HepG2 (cell line): ENCODE data around the gene AGRN. TPM values are rescaled to one million over a fixed set of nuclear protein-coding genes. Genes with fewer than 3 reads are reported as not detected.

Source experiments
- EP300 ChIP-seq, 3 experiments: sonication (generic) in 1 of 3; formaldehyde crosslinking in 1 of 3; IDR thresholded peaks; 2 replicates each; pipeline versions ENCODE4 v1.5.1 to v1.6.1; 2011 to 2020; ENCODE audit warnings: low read depth in 2 of 3, low read length in 2 of 3, borderline replicate concordance in 1 of 3, improper control_type of control experiment in 1 of 3, mild to moderate bottlenecking in 1 of 3, missing genetic modification reagents in 1 of 3, moderate library complexity in 1 of 3
- HDAC1 ChIP-seq: sonication (generic); formaldehyde crosslinking; IDR thresholded peaks from 2 replicates; pipeline ENCODE4 v1.5.1; 2020; ENCODE audit warnings: mild to moderate bottlenecking, missing genetic modification reagents
- HIVEP1 ChIP-seq: sonication (generic); formaldehyde crosslinking; IDR thresholded peaks from 2 replicates; pipeline ENCODE4 v1.4.0; 2020; ENCODE audit warnings: mild to moderate bottlenecking, missing genetic modification reagents
- NONO ChIP-seq, 2 experiments: fragments of 450-650 bp in 1 of 2; sonication (generic) in 1 of 2; formaldehyde crosslinking in 1 of 2; IDR thresholded peaks in 1 of 2; conservative IDR thresholded peaks in 1 of 2; 2 replicates each; pipeline versions ENCODE4 v1.6.1 to v1.8.0; 2017 to 2022; ENCODE audit warnings: mild to moderate bottlenecking in 1 of 2, missing genetic modification reagents in 1 of 2, moderate library complexity in 1 of 2
- PHF5A ChIP-seq: IDR thresholded peaks from one replicate; pipeline ENCODE4 v1.6.1; 2018; ENCODE audit warnings: low read depth, missing genetic modification reagents; ENCODE audit not compliant: unreplicated experiment
- PPARG ChIP-seq: conservative IDR thresholded peaks from 2 replicates; pipeline ENCODE4 v1.6.1; 2016; ENCODE audit warnings: missing biosample characterization, missing genetic modification reagents
- TAF1 ChIP-seq: sonication (generic); formaldehyde crosslinking; IDR thresholded peaks from 2 replicates; pipeline ENCODE4 v1.4.0; 2020; ENCODE audit warnings: missing genetic modification reagents
- THAP11 ChIP-seq: IDR thresholded peaks from 2 replicates; pipeline ENCODE4 v1.6.1; 2016; ENCODE audit warnings: missing biosample characterization, missing genetic modification reagents
- ZFX ChIP-seq: sonication (generic); formaldehyde crosslinking; IDR thresholded peaks from 2 replicates; pipeline ENCODE4 v1.4.0; 2020; ENCODE audit warnings: mild to moderate bottlenecking, low read depth, missing genetic modification reagents, moderate library complexity
- ZMAT3 ChIP-seq: sonication (generic); formaldehyde crosslinking; conservative IDR thresholded peaks from 2 replicates; pipeline ENCODE4 v1.7.0; 2021; ENCODE audit warnings: missing genetic modification reagents
- ZNF572 ChIP-seq: sonication (generic); formaldehyde crosslinking; IDR thresholded peaks from 2 replicates; pipeline ENCODE4 v1.5.1; 2020; ENCODE audit warnings: mild to moderate bottlenecking, missing genetic modification reagents
- ZNF746 ChIP-seq: sonication (generic); formaldehyde crosslinking; IDR thresholded peaks from 2 replicates; pipeline ENCODE4 v1.8.0; 2022; ENCODE audit warnings: mild to moderate bottlenecking, missing genetic modification reagents
- polyA plus RNA-seq, 8 experiments: library from polyadenylated mRNA; depleted of rRNA in 3 of 8; stranded (reverse) in 7 of 8; unstranded in 1 of 8; fragments of >200 nt; fragmentation: Illumina TruSeq in 4 of 8; extraction: Trizol in 4 of 8; gene quantifications; 2 replicates each; pipeline versions ENCODE4 v1.2.1 to v1.2.3, GENCODE V29; 2011 to 2016; ENCODE audit warnings: low read depth in 4 of 8, missing spikeins in 1 of 8, mixed read lengths in 1 of 8; ENCODE audit not compliant: insufficient read depth in 1 of 8
- total RNA-seq, 5 experiments: library from RNA; depleted of rRNA; stranded (reverse); fragments of >200 nt; fragmentation: Illumina TruSeq; extraction: Trizol; gene quantifications; 2 replicates each; pipeline ENCODE4 v1.2.3, GENCODE V29; 2016; ENCODE audit warnings: low read depth in 1 of 5
- TF ChIP-seq, protein P1 (sequence below): IDR thresholded peaks from 2 replicates; pipeline ENCODE4 v1.6.1; 2016; ENCODE audit warnings: low read depth, borderline replicate concordance
- TF ChIP-seq, protein P2 (sequence below): sonication (generic); formaldehyde crosslinking; IDR thresholded peaks from 2 replicates; pipeline ENCODE4 v1.8.0; 2023; ENCODE audit warnings: mild to moderate bottlenecking, missing genetic modification reagents
- TF ChIP-seq, protein P3 (sequence below): sonication (generic); formaldehyde crosslinking; IDR thresholded peaks from 2 replicates; pipeline ENCODE4 v1.4.0; 2020; ENCODE audit warnings: missing genetic modification reagents, mild to moderate bottlenecking, borderline replicate concordance
- TF ChIP-seq, protein P4 (sequence below): sonication (generic); formaldehyde crosslinking; IDR thresholded peaks from 2 replicates; pipeline ENCODE4 v1.9.0; 2022; ENCODE audit warnings: missing genetic modification reagents, mild to moderate bottlenecking, borderline replicate concordance
- TF ChIP-seq, protein P5 (sequence below): sonication (generic); formaldehyde crosslinking; IDR thresholded peaks from 2 replicates; pipeline ENCODE4 v1.5.0; 2020; ENCODE audit warnings: missing genetic modification reagents
- TF ChIP-seq, protein P6 (sequence below): sonication (generic); formaldehyde crosslinking; IDR thresholded peaks from 2 replicates; pipeline ENCODE4 v1.4.0; 2020; ENCODE audit warnings: missing genetic modification reagents

The AGRN gene
- total and polyA plus RNA-seq, 2 of the 13 experiments (the other 11 are each of a cell fraction or from before 2014, with no cell fraction given), result 29.8 to 65.2 TPM

DNA sequence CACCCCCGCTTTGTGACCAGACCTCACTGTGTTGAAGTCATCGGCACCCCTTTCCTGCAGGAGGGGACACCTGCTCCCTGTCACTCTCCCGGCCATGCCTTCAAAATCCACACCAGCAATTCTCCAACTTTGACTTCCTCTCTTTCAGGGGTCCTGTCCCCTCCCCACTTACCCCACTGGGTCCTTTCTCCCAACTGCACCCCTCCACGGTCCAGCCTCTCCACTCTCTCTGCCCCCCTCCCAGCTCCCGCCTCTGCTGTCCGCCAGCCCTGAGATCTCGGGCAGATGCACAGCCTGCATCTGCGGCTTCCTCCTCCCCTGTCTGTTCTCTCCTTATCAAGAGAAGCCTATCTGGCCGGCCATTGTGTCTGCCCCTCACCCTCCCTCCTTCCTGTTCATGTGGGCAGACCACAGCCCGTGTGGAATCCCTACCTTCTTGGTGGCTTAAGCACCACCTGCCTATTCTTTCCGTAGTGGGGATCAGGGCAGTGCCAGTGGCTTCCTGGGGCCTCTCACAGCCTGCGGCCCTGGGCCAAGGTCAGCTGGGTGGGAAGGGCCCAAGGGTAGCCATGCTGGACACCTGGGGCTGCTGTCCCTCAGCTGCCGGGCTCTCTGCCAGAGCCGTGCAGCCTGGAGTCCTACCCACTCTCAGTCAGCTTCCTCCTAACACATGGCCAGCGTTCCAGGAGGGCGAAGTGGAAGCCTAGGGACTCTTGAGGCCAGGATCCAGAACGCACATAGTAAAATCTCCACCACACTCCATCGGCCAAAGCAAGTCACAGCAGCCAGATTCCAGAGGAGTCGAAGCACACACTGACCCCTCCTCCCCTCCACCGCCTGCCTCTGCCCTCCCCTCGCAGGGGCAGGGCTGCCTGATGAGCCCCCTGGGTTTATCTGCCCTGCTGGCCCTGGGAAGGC is 14.9 kb upstream of the AGRN start (continued):
- TF ChIP-seq TAF1 (CRISPR knock-in tag) (peak; percentile 50; the same call in 1 of the 2 replicates), HIVEP1 (CRISPR knock-in tag) (peak; percentile 13; the same call in 1 of the 2 replicates), THAP11 (CRISPR knock-in tag) (peak; percentile 53), PPARG (CRISPR knock-in tag) (no peak), ZNF746 (CRISPR knock-in tag) (0 out of 2 replicates have a peak, but pooled peaks have one; percentile 54), HDAC1 (peak; percentile 65; the same call in 1 of the 2 replicates), ZMAT3 (CRISPR knock-in tag) (peak; percentile 42; the same call in 1 of the 2 replicates), ZNF572 (no peak; the same call in 1 of the 2 replicates), NONO (IDR thresholded peaks at IDR 0.05) (no peak), NONO (CRISPR knock-in tag; conservative IDR thresholded peaks at IDR 0.05) (peak; percentile 79), PHF5A (CRISPR knock-in tag) (peak; percentile 31), ZFX (CRISPR knock-in tag) (peak; percentile 80), EP300 (IDR thresholded peaks at IDR 0.05; ENCODE audit: low read depth in 2 of 2, low read length in 2 of 2) (0 out of 4 replicates have a peak, but pooled peaks of 1 of the 2 experiments have one; percentile 6), EP300 (CRISPR knock-in tag; IDR thresholded peaks at IDR 0.05; ENCODE audit: borderline replicate concordance) (no peak)
- TF ChIP-seq, protein P1, sequence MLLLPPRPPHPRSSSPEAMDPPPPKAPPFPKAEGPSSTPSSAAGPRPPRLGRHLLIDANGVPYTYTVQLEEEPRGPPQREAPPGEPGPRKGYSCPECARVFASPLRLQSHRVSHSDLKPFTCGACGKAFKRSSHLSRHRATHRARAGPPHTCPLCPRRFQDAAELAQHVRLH, result 0 out of 2 replicates have a peak, but pooled peaks have one; percentile 21
- TF ChIP-seq, protein P2, sequence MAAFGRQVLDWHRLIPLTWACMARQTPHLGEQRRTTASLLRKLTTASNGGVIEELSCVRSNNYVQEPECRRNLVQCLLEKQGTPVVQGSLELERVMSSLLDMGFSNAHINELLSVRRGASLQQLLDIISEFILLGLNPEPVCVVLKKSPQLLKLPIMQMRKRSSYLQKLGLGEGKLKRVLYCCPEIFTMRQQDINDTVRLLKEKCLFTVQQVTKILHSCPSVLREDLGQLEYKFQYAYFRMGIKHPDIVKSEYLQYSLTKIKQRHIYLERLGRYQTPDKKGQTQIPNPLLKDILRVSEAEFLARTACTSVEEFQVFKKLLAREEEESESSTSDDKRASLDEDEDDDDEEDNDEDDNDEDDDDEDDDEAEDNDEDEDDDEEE (CRISPR knock-in tag), result 0 out of 2 replicates have a peak, but pooled peaks have one; percentile 5
- TF ChIP-seq, protein P3, sequence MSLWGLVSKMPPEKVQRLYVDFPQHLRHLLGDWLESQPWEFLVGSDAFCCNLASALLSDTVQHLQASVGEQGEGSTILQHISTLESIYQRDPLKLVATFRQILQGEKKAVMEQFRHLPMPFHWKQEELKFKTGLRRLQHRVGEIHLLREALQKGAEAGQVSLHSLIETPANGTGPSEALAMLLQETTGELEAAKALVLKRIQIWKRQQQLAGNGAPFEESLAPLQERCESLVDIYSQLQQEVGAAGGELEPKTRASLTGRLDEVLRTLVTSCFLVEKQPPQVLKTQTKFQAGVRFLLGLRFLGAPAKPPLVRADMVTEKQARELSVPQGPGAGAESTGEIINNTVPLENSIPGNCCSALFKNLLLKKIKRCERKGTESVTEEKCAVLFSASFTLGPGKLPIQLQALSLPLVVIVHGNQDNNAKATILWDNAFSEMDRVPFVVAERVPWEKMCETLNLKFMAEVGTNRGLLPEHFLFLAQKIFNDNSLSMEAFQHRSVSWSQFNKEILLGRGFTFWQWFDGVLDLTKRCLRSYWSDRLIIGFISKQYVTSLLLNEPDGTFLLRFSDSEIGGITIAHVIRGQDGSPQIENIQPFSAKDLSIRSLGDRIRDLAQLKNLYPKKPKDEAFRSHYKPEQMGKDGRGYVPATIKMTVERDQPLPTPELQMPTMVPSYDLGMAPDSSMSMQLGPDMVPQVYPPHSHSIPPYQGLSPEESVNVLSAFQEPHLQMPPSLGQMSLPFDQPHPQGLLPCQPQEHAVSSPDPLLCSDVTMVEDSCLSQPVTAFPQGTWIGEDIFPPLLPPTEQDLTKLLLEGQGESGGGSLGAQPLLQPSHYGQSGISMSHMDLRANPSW, result peak; percentile 72; the same call in 1 of the 2 replicates
- TF ChIP-seq, protein P4, sequence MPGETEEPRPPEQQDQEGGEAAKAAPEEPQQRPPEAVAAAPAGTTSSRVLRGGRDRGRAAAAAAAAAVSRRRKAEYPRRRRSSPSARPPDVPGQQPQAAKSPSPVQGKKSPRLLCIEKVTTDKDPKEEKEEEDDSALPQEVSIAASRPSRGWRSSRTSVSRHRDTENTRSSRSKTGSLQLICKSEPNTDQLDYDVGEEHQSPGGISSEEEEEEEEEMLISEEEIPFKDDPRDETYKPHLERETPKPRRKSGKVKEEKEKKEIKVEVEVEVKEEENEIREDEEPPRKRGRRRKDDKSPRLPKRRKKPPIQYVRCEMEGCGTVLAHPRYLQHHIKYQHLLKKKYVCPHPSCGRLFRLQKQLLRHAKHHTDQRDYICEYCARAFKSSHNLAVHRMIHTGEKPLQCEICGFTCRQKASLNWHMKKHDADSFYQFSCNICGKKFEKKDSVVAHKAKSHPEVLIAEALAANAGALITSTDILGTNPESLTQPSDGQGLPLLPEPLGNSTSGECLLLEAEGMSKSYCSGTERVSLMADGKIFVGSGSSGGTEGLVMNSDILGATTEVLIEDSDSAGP, result peak; percentile 62; the same call in 1 of the 2 replicates
- TF ChIP-seq, protein P5, sequence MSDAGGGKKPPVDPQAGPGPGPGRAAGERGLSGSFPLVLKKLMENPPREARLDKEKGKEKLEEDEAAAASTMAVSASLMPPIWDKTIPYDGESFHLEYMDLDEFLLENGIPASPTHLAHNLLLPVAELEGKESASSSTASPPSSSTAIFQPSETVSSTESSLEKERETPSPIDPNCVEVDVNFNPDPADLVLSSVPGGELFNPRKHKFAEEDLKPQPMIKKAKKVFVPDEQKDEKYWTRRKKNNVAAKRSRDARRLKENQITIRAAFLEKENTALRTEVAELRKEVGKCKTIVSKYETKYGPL, result no peak
- TF ChIP-seq, protein P6, sequence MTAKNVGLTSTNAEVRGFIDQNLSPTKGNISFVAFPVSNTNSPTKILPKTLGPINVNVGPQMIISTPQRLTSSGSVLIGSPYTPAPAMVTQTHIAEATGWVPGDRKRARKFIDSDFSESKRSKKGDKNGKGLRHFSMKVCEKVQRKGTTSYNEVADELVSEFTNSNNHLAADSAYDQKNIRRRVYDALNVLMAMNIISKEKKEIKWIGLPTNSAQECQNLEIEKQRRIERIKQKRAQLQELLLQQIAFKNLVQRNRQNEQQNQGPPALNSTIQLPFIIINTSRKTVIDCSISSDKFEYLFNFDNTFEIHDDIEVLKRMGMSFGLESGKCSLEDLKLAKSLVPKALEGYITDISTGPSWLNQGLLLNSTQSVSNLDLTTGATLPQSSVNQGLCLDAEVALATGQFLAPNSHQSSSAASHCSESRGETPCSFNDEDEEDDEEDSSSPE, result 0 out of 2 replicates have a peak, but pooled peaks have one; percentile 24
